22Rv1 (cell line): Measurements from ENCODE around the gene SLC9A9.

Experiments used
- CTCF ChIP-seq: fragments of 450-650 bp; IDR thresholded peaks from 2 replicates; pipeline ENCODE4 v1.5.1; 2017; ENCODE audit warnings: mild to moderate bottlenecking
- ZFX ChIP-seq: fragments of 450-650 bp; IDR thresholded peaks from 2 replicates; pipeline ENCODE4 v1.6.1; 2017; ENCODE audit warnings: antibody characterized with exemption, borderline replicate concordance

DNA sequence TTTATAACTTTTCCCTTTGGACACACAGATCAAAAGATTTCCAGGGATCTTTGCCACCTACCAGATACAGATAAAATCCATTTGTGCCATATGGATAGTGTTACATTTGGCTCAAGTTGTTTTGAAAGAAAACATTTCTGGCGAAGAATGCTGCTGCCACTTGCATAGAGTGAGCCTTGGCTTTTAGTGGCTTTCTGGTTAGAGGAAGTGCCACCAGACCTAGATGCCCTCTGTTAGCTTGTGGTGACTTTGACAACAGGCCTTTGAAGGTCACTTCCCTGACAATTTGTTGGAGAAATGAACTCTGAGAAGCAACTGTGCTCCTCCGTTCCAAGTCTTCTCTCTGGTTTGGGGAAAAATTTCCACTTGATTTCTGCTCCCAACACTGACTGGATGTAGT is 570.7 kb downstream of the SLC9A9 start:
- no peak for TF ChIP-seq CTCF
- TF ChIP-seq ZFX: no peak
